ENCODE data around the gene SYCP3. TPM values are rescaled to one million over a fixed set of nuclear protein-coding genes. Genes with fewer than 3 reads are reported as not detected.

SYCP3 gene
- total RNA-seq, 1 donor from 2014 or later = not detected

- Histone ChIP-seq H3K27ac (peak overlapping the region in 1 of 2 donors; percentile 38), H3K4me1 (no peaks in the 10 kb centered on the region), H3K4me3 (no peak overlapping the region), H3K36me3 (peaks cover 0 to 4% of the 10 kb centered on the region in 2 donors), H3K27me3 (no peaks in the 10 kb centered on the region), H3K9me3 (no peaks in the 10 kb centered on the region)
- DNase-seq (ENCODE audit: low spot score in 2 of 2) = no peak
- TF ChIP-seq, protein P1, sequence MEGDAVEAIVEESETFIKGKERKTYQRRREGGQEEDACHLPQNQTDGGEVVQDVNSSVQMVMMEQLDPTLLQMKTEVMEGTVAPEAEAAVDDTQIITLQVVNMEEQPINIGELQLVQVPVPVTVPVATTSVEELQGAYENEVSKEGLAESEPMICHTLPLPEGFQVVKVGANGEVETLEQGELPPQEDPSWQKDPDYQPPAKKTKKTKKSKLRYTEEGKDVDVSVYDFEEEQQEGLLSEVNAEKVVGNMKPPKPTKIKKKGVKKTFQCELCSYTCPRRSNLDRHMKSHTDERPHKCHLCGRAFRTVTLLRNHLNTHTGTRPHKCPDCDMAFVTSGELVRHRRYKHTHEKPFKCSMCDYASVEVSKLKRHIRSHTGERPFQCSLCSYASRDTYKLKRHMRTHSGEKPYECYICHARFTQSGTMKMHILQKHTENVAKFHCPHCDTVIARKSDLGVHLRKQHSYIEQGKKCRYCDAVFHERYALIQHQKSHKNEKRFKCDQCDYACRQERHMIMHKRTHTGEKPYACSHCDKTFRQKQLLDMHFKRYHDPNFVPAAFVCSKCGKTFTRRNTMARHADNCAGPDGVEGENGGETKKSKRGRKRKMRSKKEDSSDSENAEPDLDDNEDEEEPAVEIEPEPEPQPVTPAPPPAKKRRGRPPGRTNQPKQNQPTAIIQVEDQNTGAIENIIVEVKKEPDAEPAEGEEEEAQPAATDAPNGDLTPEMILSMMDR (IDR thresholded peaks at IDR 0.05) = no peak
- intact Hi-C loops (cut with DNase I) = no loop called here
Measured at GRCh38 chr12:101777485-101777884, 38.2 kb upstream of the SYCP3 start.

- H3K4me3 ChIP-seq = no peak overlapping the region
- peaks cover 0 to 4% of the 10 kb centered on the region in 2 donors for H3K36me3 ChIP-seq
- DNase-seq (ENCODE audit: low spot score in 2 of 2) = no peak
- no peaks in the 10 kb centered on the region for H3K9me3 ChIP-seq
- TF ChIP-seq, protein P1 (IDR thresholded peaks at IDR 0.05) = no peak
- H3K27ac ChIP-seq = no peak overlapping the region
- no peaks in the 10 kb centered on the region for H3K27me3 ChIP-seq
- no peaks in the 10 kb centered on the region for H3K4me1 ChIP-seq
- intact Hi-C loops (cut with DNase I) = no loop called here
Measured at GRCh38 chr12:101775816-101776215, 36.6 kb upstream of the SYCP3 start.

- H3K27me3 ChIP-seq = no peaks in the 10 kb centered on the region
- intact Hi-C loops (cut with DNase I) = loop anchor here (1.0 to 2.0 kb wide), 2 partner anchors 57 to 66 kb away; partner anchors contain the start of gene GNPTAB
- H3K36me3 ChIP-seq = peaks cover 5 to 10% of the 10 kb centered on the region in 2 donors
- H3K27ac ChIP-seq = no peak overlapping the region
- TF ChIP-seq, protein P1 (IDR thresholded peaks at IDR 0.05) = peak; percentile 83 to 91 (median 87)
- peak in 1 of 2 donors; percentile 70 for DNase-seq (ENCODE audit: low spot score in 2 of 2)
- H3K4me1 ChIP-seq = no peaks in the 10 kb centered on the region
- H3K4me3 ChIP-seq = no peak overlapping the region
- H3K9me3 ChIP-seq = no peaks in the 10 kb centered on the region
Measured at GRCh38 chr12:101773650-101774162, 34.4 kb upstream of the SYCP3 start.

GRCh38 chr12:101772012-101772775 lies 32.9 kb upstream of the SYCP3 start:
- Histone ChIP-seq H3K27me3 (no peaks in the 10 kb centered on the region), H3K27ac (no peak overlapping the region), H3K9me3 (no peaks in the 10 kb centered on the region), H3K36me3 (peaks cover 8 to 15% of the 10 kb centered on the region in 2 donors), H3K4me1 (no peaks in the 10 kb centered on the region), H3K4me3 (no peak overlapping the region)
- intact Hi-C loops (cut with DNase I) = loop anchor here (2.0 kb wide), 1 partner anchor 59 kb away; the partner anchor contains the start of gene GNPTAB
- TF ChIP-seq, protein P1 (IDR thresholded peaks at IDR 0.05) = no peak
- DNase-seq (ENCODE audit: low spot score in 2 of 2) = no peak

DNA sequence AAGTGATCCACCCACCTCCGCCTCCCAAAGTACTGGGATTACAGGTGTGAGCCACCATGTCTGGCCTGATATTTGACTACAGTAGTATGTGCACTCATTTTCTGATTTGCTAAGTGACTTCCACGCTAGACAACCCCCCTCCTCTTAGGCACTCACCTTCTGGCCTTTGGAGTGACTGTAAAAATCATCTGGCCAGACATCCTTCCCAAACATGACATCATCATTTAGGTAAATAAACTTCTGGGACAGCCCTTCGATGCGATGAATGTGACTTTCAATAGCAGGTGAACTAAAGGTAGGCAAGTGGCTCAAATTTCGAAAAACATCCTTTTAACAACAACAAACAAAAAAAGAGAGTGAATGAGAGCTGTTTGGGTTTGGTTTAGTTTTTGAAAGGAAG lies 30.6 kb upstream of the SYCP3 start:
- Histone ChIP-seq H3K36me3 (peaks cover 11 to 31% of the 10 kb centered on the region in 2 donors), H3K27me3 (no peaks in the 10 kb centered on the region), H3K27ac (no peak overlapping the region), H3K4me1 (no peaks in the 10 kb centered on the region), H3K4me3 (no peak overlapping the region), H3K9me3 (no peaks in the 10 kb centered on the region)
- DNase-seq (ENCODE audit: low spot score in 2 of 2) = no peak
- intact Hi-C loops (cut with DNase I) = no loop called here
- TF ChIP-seq, protein P1 (IDR thresholded peaks at IDR 0.05) = no peak

Data from ascending aorta (tissue), 2 donors.